HEK293 (cell line): ENCODE results near the gene PSG2.
"Not testable (repeated sequence)": the region's sequence is repeated elsewhere in the genome, so short reads cannot be mapped to it uniquely, and the experiment has no call there.

Experiments
- CTCF ChIP-seq: fragments of 450-650 bp; formaldehyde crosslinking; IDR thresholded peaks from 2 replicates; pipeline ENCODE4 v1.5.1; 2016; ENCODE audit warnings: missing biosample characterization, missing genetic modification characterization
- KLF9 ChIP-seq: fragments of 450-650 bp; formaldehyde crosslinking; IDR thresholded peaks from 2 replicates; pipeline ENCODE4 v1.5.1; 2016; ENCODE audit warnings: missing biosample characterization, missing genetic modification characterization, low read depth
- RBAK ChIP-seq: fragments of 450-650 bp; formaldehyde crosslinking; IDR thresholded peaks from 2 replicates; pipeline ENCODE4 v1.5.1; 2016; ENCODE audit warnings: missing biosample characterization, missing genetic modification characterization
- SP3 ChIP-seq: fragments of 450-650 bp; formaldehyde crosslinking; IDR thresholded peaks from 2 replicates; pipeline ENCODE4 v1.5.1; 2016; ENCODE audit warnings: missing biosample characterization, missing genetic modification characterization
- ZBTB10 ChIP-seq: fragments of 450-650 bp; formaldehyde crosslinking; IDR thresholded peaks from 2 replicates; pipeline ENCODE4 v1.5.1; 2016; ENCODE audit warnings: missing biosample characterization, missing genetic modification characterization
- ZBTB21 ChIP-seq: fragments of 450-650 bp; formaldehyde crosslinking; IDR thresholded peaks from 2 replicates; pipeline ENCODE4 v1.5.1; 2017; ENCODE audit warnings: missing biosample characterization, missing genetic modification characterization
- ZNF223 ChIP-seq: fragments of 450-650 bp; formaldehyde crosslinking; IDR thresholded peaks from 2 replicates; pipeline ENCODE4 v1.5.1; 2016; ENCODE audit warnings: missing biosample characterization, missing genetic modification characterization
- ZNF362 ChIP-seq: fragments of 450-650 bp; formaldehyde crosslinking; IDR thresholded peaks from 2 replicates; pipeline ENCODE4 v1.5.1; 2016; ENCODE audit warnings: missing biosample characterization, missing genetic modification characterization
- TF ChIP-seq, protein P1 (sequence below): fragments of 450-650 bp; formaldehyde crosslinking; IDR thresholded peaks from 2 replicates; pipeline ENCODE4 v1.5.1; 2016; ENCODE audit warnings: missing biosample characterization, missing genetic modification characterization, low read depth

DNA sequence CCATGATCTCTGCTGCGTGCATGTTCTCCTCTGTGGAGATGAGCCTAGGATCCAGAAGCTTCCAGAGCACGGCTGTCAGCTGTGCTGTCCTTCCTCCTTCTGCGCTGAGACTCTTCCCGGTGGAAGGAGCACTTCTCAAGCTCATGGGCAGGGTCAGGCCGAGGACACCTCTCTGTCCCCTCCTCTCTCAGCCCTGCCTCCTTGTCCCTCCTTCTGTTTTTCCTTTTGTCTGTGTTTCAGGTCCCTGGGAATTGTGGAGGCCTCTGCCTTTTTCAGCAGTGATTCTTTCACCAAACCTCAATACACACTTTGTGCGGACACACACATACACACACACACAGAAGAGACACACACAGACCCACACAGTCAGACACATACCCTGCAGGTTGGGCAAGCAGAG lies 56.1 kb downstream of the PSG2 start, which contains the start of gene PSG11:
- TF ChIP-seq, protein P1, sequence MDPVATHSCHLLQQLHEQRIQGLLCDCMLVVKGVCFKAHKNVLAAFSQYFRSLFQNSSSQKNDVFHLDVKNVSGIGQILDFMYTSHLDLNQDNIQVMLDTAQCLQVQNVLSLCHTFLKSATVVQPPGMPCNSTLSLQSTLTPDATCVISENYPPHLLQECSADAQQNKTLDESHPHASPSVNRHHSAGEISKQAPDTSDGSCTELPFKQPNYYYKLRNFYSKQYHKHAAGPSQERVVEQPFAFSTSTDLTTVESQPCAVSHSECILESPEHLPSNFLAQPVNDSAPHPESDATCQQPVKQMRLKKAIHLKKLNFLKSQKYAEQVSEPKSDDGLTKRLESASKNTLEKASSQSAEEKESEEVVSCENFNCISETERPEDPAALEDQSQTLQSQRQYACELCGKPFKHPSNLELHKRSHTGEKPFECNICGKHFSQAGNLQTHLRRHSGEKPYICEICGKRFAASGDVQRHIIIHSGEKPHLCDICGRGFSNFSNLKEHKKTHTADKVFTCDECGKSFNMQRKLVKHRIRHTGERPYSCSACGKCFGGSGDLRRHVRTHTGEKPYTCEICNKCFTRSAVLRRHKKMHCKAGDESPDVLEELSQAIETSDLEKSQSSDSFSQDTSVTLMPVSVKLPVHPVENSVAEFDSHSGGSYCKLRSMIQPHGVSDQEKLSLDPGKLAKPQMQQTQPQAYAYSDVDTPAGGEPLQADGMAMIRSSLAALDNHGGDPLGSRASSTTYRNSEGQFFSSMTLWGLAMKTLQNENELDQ (tag by site-specific recombination): not testable (repeated sequence)
- TF ChIP-seq ZBTB10 (tag by site-specific recombination); RBAK; CTCF; SP3 (tag by site-specific recombination); ZNF362 (tag by site-specific recombination); ZBTB21 (tag by site-specific recombination); ZNF223; KLF9: not testable (repeated sequence)
